Ectodermal cell (in vitro differentiated cells): Measurements from ENCODE around the gene LRRC45. TPM values are rescaled to one million over a fixed set of nuclear protein-coding genes. Genes with fewer than 3 reads are reported as not detected.
A peak's percentile ranks its signal among the peaks of the same experiment; 100 is the strongest.
"Not testable (repeated sequence)": the region's sequence is repeated elsewhere in the genome, so short reads cannot be mapped to it uniquely, and the experiment has no call there.

Experiments
- H3K27ac ChIP-seq: 2 replicates; pipeline ENCODE4 v1.7.0; 2013; ENCODE audit warnings: mild to moderate bottlenecking, low read depth, low read length; ENCODE audit not compliant: insufficient read depth, poor library complexity, severe bottlenecking
- H3K27me3 ChIP-seq: 2 replicates; pipeline ENCODE4 v1.7.0; 2013; ENCODE audit warnings: mild to moderate bottlenecking, low read length; ENCODE audit not compliant: insufficient read depth, control insufficient read depth, poor library complexity, severe bottlenecking
- H3K36me3 ChIP-seq: one replicate; pipeline ENCODE4 v1.7.0; 2013; ENCODE audit warnings: low read length; ENCODE audit not compliant: control insufficient read depth, insufficient read depth
- H3K4me1 ChIP-seq: one replicate; pipeline ENCODE4 v1.7.0; 2013; ENCODE audit warnings: low read length; ENCODE audit not compliant: control insufficient read depth, insufficient read depth
- H3K4me3 ChIP-seq: 2 replicates; pipeline ENCODE4 v1.7.0; 2013; ENCODE audit warnings: low read depth, low read length, control low read depth; ENCODE audit not compliant: insufficient read depth
- H3K9me3 ChIP-seq: 2 replicates; pipeline ENCODE4 v1.7.0; 2013; ENCODE audit warnings: mild to moderate bottlenecking, low read length, moderate library complexity; ENCODE audit not compliant: control insufficient read depth
- WGBS, 2 experiments: methylation state at CpG; one replicate each; pipeline ENCODE4 v1.1.7; 2013; ENCODE audit warnings: missing lambda C conversion rate in 2 of 2; 5-methylcytosine and 5-hydroxymethylcytosine counted together
- polyA plus RNA-seq, 4 experiments: library from polyadenylated mRNA; stranded (reverse); fragments of 50-300 nt; gene quantifications; one replicate each; pipeline ENCODE4 v1.2.3, GENCODE V29; 2013

The LRRC45 gene
- 30.0 TPM for polyA plus RNA-seq (2013, experiment 1 of 4)
- polyA plus RNA-seq (2013, experiment 2 of 4), result 27.4 TPM
- polyA plus RNA-seq (2013, experiment 3 of 4), result 24.5 TPM
- 21.4 TPM for polyA plus RNA-seq (2013, experiment 4 of 4)

DNA sequence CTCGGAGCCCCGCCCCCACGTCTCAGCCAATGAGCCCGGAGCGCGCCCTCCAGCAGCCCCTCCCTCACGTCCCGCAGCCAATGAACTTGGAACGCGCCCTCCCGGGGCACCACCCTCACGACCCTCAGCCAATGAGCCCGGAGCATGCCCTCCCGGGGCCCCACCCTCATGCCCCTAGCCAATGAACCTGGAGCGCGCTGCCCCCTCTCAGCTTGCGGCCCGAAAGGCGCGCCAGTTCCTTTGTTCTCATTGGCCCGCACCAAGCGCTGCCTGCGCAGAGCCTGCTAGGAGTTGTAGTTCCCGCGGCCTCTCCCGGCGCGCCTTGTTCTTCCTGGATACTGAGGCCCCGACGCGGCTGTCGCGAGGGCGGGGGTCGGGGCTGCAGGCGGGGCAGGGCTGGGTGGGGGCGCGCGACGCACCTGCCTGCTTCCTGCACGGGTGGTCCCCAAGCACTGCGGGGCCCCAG lies at the start of gene LRRC45:
TSS of gene LRRC45 (plus strand) at position 325 of the 466 bp plus-strand sequence. CDS start 339 bp downstream, outside the sequence.
- Histone ChIP-seq H3K4me3 (peak within 1 kb of the TSS; percentile 79), H3K27ac (no peak within 1 kb of the TSS), H3K9me3 (no peaks in the 10 kb centered on the region), H3K27me3 (no peaks in the 10 kb centered on the region), H3K36me3 (no peaks in the 10 kb centered on the region), H3K4me1 (peaks cover 17% of the 10 kb centered on the region)
- WGBS, 2 experiments, result 0% methylated on average over 42 of the region's 42 CpGs

DNA sequence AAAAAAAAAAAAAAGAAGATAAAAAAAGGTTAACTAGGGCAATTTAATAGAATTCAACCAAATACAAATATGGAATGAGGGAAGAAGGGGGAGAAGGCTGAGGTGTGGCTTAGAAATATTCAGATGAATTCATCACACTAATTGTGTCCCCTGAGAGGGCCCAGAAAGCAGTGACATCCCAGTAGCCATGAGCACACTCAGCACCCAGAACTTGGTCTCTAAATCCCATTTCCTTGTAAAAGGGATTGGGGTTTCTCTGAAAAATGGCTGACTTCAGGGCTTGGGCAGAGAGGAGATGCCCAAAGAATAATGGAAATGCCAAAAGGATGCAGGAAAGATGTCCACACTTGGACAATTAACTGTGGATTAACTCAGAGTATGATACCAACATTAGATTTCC lies 49.7 kb upstream of the LRRC45 start:
- no peak overlapping the region for H3K4me3 ChIP-seq
- no peaks in the 10 kb centered on the region for H3K36me3 ChIP-seq
- H3K4me1 ChIP-seq, result peaks cover 7% of the 10 kb centered on the region
- H3K27me3 ChIP-seq, result peaks cover 29% of the 10 kb centered on the region
- no peaks in the 10 kb centered on the region for H3K9me3 ChIP-seq
- H3K27ac ChIP-seq, result no peak overlapping the region

DNA sequence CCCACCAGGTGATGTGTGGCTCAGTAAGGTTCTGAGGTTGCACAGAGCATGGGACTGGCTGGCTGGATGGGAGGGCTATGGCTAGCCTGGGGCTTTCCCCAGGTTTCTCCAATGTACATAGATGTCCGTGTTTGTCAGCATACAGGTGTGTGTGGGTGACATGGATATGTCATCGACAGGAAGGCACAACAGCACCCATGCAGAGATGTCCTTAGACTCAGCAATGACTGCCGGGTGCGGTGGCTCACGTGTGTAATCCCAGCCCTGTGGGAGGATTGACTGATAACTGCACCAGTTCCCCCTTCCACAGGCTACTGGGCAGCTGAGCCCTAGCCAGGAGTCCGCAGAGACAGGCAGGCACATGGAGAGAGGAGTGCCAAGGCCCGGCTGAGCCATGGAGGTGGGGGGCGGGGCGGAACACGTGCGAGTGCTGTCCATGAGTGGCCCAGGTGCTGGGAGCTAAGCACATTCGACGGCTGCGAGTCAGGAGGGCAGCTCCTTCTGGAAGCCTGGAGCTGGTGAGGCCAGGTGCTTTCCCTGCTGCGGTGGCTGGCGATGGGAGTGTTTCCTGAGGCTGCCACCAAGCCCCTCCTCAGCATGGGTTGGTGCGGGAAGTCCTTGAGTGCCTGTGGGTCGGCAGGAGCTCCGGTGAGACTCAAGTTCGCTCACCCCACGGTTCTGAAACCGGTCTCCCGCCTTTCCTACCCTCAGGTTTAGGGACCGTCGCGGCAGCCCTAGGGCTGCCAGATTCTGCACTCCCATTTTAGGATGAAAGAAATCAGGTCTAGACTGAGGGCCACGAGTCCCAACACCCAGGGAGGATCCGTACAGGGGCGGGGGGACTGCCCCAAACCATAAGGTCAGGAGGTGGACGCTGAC lies 46.5 kb upstream of the LRRC45 start:
- WGBS, 2 experiments, result 27 to 28% methylated on average over 30 of the region's 30 CpGs
- Histone ChIP-seq H3K27ac (no peak overlapping the region), H3K4me3 (peak overlapping the region; percentile 89), H3K36me3 (peaks cover 6% of the 10 kb centered on the region), H3K4me1 (peaks cover 3% of the 10 kb centered on the region), H3K9me3 (no peaks in the 10 kb centered on the region), H3K27me3 (peaks cover 24% of the 10 kb centered on the region)

DNA sequence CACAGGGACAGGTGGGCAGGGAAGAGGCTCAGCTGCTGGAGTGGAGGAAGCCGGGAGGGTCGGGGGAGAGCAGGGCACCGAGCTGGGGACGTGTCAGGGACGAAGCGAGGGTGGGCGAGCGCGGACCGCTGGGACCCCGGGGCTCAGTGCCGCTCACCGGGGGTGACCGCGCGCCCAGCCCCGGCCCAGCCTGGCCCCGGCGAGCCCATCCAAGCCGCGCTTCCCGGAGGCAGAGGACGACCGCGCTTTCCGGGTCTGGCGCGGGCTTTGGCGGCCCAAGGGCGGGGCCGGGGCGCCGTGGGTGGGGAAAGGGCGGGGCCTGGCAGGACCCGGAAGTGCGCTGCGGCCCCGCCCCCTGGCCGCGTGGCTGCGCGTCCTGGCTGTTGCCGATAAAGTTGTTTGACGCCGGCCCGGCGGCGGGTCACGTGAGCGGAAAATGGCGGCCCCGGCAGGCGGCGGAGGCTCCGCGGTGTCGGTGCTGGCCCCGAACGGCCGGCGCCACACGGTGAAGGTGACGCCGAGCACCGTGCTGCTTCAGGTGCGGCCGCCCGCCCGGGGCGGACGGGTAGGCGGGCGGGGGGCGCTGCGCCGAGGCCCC lies 45.8 kb upstream of the LRRC45 start, which contains the start of gene ASPSCR1:
TSS of gene ASPSCR1 (plus strand) at position 419 of the 598 bp plus-strand sequence. CDS start at position 437, 18 bp downstream.
- Histone ChIP-seq H3K4me1 (peaks cover 3% of the 10 kb centered on the region), H3K27ac (peak within 1 kb of the TSS; percentile 85), H3K9me3 (no peaks in the 10 kb centered on the region), H3K36me3 (peaks cover 6% of the 10 kb centered on the region), H3K27me3 (peaks cover 24% of the 10 kb centered on the region), H3K4me3 (peak within 1 kb of the TSS; percentile 89)
- 0% methylated on average over 76 of the region's 76 CpGs for WGBS, 2 experiments

DNA sequence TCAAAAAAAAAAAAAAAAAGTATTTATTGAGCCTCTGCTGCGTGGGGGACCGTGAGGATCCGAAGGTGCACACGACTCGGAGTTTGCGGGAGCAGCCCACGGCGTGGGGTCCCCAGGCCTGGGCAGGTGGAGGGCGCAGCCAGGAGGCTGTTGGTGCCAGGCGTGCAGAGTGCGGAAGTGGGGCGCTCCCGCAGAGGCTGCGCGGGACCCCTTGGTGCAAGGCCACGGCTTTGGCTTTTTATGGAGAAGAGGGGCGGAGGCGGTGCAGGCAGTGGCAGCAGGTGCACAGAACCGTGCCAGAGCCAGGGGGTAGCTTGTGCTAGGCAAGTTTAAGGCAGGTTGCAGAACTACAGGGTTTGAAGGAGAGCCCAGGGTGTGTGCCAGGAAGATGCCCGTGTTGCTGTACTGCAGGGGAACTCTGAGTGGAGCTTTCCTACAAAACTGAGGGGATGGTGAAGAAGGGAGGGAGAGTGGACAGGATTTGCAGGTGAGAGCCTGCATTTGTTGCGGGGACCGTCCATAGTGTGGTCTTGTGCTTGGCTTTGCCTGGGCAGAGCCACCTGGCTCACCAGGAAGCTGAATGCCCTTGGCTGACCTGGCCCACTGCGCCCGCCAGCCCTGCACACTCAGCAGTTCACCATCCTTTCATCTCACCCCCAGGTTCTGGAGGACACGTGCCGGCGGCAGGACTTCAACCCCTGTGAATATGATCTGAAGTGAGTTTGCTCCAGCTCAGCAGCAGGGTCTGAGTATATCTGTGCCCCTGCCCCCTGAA lies 44.4 kb upstream of the LRRC45 start:
- no peaks in the 10 kb centered on the region for H3K9me3 ChIP-seq
- H3K4me1 ChIP-seq, result peaks cover 3% of the 10 kb centered on the region
- H3K36me3 ChIP-seq, result peaks cover 6% of the 10 kb centered on the region
- no peak overlapping the region for H3K27ac ChIP-seq
- 93% methylated on average over 27 of the region's 27 CpGs for WGBS, 2 experiments
- H3K27me3 ChIP-seq, result peaks cover 24% of the 10 kb centered on the region
- peak overlapping the region; percentile 89 for H3K4me3 ChIP-seq

DNA sequence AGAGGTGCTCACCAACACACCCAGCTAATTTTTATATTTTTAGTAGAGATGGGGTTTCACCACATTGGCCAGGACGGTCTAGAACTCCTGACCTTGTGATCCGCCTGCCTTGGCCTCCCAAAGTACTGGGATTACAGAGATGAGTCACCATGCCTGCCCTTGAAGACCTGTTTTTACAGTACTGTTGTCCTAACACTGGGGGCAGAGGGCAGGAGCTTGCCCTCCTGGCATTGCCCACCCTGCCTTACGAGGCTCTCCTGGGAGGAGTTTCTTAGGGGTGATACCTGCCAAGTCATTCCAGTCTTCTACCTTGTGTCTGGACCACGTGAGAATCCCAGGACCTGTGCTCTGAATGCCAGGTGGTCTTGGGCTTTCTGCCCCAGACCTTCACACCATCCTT lies 43.0 kb upstream of the LRRC45 start:
- Histone ChIP-seq H3K27me3 (peaks cover 20% of the 10 kb centered on the region), H3K4me1 (peaks cover 3% of the 10 kb centered on the region), H3K4me3 (no peak overlapping the region), H3K9me3 (no peaks in the 10 kb centered on the region), H3K27ac (no peak overlapping the region), H3K36me3 (peaks cover 13% of the 10 kb centered on the region)
- WGBS, 2 experiments, result 92% methylated on average over 4 of the region's 4 CpGs

DNA sequence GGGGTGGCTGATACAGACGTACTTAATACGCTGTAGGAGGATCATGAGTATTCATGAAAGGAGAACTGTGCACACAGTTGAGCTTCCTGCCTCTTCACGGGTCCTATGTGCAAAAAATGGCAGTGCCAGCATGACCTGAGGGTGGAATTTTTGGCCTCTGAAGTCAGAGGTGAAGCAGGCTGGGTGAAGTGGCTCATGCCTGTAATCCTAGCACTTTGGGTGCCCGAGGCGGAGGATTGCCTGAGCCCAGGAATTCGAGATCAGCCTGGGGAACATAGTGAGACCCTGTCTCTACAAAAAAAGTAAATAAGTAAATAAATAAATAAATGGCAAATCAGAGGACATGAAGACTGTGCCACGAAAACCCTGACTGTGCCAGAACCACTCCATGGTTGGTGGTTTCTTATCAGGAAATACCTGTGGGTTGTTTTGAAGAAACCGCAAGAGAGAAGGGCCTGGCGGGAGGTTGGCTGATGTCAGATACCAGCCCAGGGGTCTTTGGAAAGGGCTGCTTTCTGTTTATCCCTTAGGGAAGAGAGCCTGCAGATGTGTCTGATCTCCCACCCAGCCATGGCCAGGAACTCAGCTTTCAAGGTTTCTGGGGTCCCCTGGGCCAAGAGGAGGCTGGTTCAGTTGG lies 42.3 kb upstream of the LRRC45 start:
- H3K9me3 ChIP-seq, result no peaks in the 10 kb centered on the region
- H3K4me1 ChIP-seq, result peaks cover 3% of the 10 kb centered on the region
- no peak overlapping the region for H3K4me3 ChIP-seq
- 97 to 98% methylated on average over 9 of the region's 9 CpGs for WGBS, 2 experiments
- peaks cover 13% of the 10 kb centered on the region for H3K27me3 ChIP-seq
- peaks cover 15% of the 10 kb centered on the region for H3K36me3 ChIP-seq
- no peak overlapping the region for H3K27ac ChIP-seq

DNA sequence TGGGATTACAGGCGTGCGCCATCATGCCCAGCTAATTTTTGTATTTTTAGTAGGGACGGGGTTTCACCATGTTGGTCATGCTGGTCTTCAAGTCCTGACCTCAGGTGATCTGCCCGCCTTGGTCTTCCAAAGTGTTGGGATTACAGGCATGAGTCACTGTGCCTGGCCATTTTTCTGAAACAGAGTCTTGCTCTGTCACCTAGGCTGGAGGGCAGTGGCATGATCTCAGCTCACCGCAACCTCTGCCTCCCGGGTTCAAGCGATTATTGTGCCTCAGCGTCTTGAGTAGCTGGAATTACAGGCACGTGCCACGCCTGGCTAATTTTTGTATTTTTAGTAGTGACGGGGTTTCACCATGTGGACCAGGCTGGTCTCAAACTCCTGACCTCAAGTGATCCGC lies 41.6 kb upstream of the LRRC45 start:
- not testable (repeated sequence) for H3K9me3 ChIP-seq, H3K27me3 ChIP-seq, H3K4me1 ChIP-seq, H3K27ac ChIP-seq, H3K4me3 ChIP-seq
- H3K36me3 ChIP-seq, result peaks cover 15% of the 10 kb centered on the region
- 94 to 96% methylated on average over 12 of the region's 12 CpGs for WGBS, 2 experiments

DNA sequence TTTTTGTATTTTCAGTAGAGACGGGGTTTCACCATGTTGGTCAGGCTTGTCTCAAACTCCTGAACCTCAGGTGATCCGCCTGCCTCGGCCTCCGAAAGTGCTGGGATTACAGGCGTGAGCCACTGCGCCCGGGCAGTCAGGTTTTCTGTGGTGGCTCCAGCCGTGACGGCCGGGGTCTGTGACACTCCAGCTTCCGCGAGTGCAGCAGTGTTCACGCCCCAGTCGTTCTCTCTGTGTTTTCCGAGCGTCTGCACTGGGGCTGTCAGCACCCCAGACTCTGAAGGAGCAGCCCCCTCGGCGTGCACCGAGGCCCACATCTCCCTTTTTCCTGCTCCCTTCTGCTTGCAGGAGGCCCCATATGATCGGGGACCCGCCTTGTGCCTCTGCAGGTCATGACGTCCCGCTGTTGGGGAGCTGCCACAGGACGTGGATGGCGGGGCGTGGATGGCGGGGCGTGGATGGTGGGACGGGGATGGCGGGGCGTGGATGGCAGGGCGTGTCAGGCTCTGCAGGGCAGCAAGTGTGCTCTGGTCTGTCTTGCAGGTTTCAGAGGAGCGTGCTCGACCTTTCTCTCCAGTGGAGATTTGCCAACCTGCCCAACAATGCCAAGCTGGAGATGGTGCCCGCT lies 40.0 kb upstream of the LRRC45 start:
- Histone ChIP-seq H3K9me3 (no peaks in the 10 kb centered on the region), H3K4me3 (no peak overlapping the region), H3K36me3 (peaks cover 15% of the 10 kb centered on the region), H3K27ac (no peak overlapping the region), H3K4me1 (no peaks in the 10 kb centered on the region), H3K27me3 (no peaks in the 10 kb centered on the region)
- WGBS, 2 experiments, result 96% methylated on average over 35 of the region's 35 CpGs
